OCI-LY3 (cell line): ENCODE measurements around the gene AKAP4.

Experiments used
- EZH2phosphoT487 ChIP-seq: fragments of 200-600 bp; shearing (Covaris generic); IDR thresholded peaks from 2 replicates; pipeline ENCODE4 v1.6.1; 2018; ENCODE audit warnings: antibody characterized with exemption, mixed run types, low read depth
- TF ChIP-seq, protein P1 (sequence below): fragments of 200-600, 300-600 bp; sonication (generic); IDR thresholded peaks from 2 replicates; pipeline ENCODE4 v1.5.1; 2014; ENCODE audit warnings: antibody characterized with exemption, low read length, low read depth

DNA sequence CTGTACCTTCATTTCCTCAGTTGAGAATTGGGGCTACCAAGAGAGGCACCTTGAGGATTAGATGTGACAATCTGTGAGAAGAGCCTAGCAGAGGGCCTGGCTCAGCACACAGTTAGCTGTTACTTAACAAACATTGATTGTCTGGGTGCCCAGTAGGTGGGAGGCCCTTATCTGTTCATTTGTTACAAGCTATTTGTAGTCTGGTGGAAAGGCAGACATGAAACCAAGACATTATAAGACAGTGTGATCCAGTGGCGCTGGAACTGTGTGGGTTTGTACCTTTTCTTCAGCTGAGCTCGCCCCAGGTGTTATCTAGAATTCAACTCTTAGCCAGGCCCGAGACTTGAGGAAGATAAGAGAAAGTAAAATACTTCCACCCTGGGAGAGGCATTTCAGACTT is 16.9 kb downstream of the AKAP4 start:
- TF ChIP-seq, protein P1, sequence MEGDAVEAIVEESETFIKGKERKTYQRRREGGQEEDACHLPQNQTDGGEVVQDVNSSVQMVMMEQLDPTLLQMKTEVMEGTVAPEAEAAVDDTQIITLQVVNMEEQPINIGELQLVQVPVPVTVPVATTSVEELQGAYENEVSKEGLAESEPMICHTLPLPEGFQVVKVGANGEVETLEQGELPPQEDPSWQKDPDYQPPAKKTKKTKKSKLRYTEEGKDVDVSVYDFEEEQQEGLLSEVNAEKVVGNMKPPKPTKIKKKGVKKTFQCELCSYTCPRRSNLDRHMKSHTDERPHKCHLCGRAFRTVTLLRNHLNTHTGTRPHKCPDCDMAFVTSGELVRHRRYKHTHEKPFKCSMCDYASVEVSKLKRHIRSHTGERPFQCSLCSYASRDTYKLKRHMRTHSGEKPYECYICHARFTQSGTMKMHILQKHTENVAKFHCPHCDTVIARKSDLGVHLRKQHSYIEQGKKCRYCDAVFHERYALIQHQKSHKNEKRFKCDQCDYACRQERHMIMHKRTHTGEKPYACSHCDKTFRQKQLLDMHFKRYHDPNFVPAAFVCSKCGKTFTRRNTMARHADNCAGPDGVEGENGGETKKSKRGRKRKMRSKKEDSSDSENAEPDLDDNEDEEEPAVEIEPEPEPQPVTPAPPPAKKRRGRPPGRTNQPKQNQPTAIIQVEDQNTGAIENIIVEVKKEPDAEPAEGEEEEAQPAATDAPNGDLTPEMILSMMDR, result no peak
- TF ChIP-seq EZH2phosphoT487, result no peak
